GM21528 (cell line): Measurements from ENCODE around the gene FAIM2.

ENCODE experiments used
- ATAC-seq: cut with Tn5 transposase; IDR thresholded peaks from one replicate; pipeline ENCODE4 v1.9.1; 2021; ENCODE audit warnings: mild to moderate bottlenecking, moderate library complexity; ENCODE audit not compliant: unreplicated experiment, low FRiP score

Gene FAIM2

DNA sequence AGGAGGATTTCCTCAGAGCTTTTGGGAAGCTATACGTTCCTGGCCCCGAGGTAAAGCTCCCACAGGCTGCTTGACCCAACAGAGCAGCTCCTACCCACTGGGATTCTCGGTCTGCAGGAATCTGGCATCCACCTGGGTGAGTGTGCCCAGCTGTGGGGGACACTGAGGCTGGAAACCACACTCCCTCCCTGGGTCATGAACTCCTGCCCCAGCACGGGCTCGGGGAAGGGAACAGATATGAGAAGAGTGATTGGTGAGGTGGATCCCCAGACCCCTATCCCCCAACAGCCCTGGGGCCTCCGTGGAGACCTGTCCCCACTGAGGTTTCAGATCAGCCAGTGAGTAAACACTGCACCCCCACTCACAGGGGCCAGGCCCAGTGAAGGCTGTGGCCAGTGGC, 3.3 kb downstream of the FAIM2 start:
- no peak for ATAC-seq

DNA sequence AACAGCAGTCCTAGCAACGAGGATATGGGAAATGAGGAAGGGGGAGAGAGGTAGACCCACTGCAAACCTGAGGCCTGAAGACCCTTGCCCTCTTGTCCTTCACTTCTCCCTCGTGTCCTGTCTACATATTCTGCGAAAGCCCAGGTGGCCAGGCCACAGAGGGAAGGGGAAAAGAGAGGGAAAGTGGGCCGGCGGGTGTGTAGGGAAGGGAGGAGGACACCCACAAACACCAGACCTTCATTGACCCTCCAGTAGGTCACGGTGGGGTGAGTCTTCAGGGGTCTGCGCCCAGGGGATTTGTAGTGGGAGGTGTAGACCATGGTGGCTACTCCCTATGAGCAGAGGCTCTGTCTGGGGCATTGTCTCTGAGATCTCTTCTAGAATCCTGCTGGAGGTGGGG, 3.8 kb downstream of the FAIM2 start:
- no peak for ATAC-seq

DNA sequence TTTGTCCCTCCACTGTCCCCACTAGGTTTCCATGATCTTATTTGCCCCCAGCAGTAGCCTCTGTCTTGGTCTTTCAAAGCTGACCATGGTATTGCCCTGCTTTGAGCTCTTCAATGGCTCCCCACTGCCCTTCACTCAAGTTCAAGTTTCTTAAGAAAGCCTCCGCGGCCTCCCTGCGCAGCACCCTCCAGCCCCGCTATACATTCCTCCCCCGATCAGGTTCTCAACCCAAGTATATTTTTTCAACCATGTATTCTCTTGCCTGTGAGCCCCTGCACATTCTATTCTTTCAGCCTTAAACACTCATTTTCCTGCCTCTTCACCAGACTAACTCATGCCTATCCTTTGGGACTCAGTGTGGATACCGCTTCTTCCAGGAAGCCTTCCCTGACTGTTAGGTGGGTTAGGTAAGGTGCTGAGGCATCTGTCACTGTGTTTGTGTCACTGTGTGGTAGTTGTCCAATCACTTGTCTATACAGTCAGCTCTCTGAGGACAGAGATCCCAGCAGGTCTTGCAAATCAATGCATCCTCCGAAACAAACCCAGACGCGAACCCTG, 4.3 kb downstream of the FAIM2 start:
- no peak for ATAC-seq

GRCh38 chr12:49897276-49897675, 6.4 kb downstream of the FAIM2 start:
- no peak for ATAC-seq

DNA sequence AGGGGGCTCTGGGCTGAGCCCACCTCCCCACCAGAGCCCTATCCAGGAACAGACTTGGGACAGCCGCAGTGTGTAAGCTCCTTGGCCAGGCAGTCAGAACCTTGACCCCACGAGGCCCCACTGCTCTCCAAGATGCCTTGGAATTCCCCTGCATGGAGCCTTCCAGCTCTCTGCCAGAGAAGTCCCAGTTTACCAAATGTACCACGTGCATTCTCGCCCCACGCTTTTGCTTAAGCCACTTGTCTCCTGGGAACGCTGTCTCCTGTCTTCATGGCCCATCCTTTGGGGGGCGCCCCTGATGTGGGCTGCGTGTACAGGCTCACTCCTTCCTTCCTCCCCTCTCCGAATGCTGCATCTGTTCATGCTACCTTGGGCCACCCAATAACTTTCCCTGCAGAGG, 7.9 kb downstream of the FAIM2 start:
- no peak for ATAC-seq

GRCh38 chr12:49894751-49895148, 8.9 kb downstream of the FAIM2 start:
- ATAC-seq, result no peak

DNA sequence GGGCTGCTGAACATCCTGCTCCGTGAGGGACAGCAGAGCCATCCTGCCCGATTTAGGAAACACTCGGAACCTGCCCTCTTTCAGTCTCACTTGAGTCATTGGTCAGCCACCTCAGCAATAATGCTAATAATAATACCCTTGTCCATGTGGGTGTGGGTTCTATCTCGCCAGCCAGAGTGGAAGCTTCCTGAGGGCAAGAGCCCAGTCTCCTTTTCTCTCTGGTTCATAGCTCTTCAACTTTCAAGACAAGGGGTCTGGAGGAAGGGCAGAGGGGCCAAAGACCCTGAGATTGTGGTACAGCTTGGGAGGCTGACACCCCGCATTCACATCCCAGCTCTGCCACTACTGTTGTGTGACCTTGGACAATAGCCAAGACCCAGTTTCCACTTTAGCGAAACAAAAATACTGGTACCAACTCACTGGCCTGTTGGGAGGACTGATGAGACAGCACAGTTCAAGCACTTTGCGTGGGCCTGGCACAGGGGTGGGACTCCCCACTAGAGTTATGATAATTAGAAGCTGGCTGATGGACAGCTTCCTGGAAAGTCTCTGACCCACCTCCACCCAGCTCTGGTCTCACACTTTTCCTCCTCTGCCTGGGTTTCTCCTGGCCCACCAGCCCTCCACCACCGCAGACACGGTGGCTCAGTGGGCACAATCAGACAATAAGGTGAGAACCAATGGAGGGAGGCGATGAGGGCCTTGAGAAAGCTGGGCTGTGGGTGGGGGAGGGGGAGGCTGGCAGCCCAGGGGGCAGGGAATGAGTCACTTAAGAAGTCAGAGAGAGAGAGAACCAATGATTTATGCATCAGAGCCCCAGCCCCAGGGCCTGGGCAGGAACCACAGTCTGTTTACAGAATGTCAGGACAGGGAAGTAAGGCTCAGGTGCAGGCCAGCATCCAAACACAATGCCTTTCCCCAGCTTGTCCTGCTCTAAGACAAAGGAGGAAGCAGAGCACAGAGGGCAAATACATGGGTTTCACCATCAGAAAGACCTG, 9.6 kb downstream of the FAIM2 start:
- ATAC-seq, result no peak

GRCh38 chr12:49892732-49893317, 10.9 kb downstream of the FAIM2 start:
- no peak for ATAC-seq

GRCh38 chr12:49892084-49892731, 11.5 kb downstream of the FAIM2 start:
- ATAC-seq, result no peak

DNA sequence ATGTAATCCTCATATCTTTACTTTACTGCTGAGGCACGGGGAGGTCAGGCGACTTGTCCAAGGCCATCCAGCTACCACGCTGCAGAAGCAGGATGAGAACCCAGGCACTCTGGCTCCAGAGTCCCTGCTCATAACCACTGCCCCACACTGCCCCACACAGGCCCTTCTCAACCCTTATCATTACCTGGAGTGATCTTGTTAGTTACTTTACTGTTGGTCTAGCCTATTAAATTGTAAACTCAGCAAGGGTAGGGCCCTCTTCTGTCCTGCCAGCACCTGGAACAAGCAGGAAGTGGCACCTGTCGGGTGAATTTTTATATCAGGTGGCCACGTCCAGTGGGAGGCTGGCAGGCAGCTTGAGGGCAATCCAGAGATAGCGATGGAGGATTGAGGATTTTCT, 12.2 kb downstream of the FAIM2 start:
- ATAC-seq, result no peak

GRCh38 chr12:49891012-49891411, 12.7 kb downstream of the FAIM2 start:
- no peak for ATAC-seq

- no peak for ATAC-seq
Measured at GRCh38 chr12:49890096-49890461, 13.6 kb downstream of the FAIM2 start.

- ATAC-seq, result no peak
Measured at GRCh38 chr12:49889361-49890095, 14.2 kb downstream of the FAIM2 start.

DNA sequence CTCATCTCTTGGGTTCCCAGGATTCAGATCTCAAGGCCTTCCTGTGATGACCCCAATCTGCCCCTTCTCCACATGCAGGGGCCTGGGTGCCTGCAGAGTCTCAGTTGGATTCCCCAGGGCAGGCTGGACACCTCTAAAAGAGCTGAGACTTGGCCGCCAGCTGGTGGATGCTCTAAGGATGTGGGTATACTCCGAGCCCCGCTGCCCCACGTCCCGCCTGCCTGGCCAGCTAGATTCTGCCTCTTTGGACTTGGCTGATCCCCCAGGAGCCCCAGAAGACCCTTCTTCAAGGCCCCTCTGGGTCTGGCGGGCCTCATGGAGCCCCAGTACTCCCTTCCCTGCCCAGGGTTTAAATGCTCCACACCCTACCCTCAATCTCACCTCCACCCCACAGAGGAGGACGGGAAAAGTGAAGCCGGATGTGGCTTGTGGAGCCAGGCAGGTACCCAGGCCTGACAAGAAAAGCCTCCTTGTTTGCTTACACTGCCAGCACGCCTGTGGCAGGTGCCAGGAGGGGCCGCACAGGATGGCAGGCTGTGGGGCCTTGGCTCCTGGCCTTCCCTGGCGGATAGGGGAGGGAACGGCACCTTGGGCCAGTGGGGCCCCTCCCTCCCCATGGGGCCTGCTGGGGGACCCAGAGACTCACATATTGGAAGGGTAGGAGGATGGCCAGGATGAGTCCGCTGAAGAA, 15.1 kb downstream of the FAIM2 start:
- no peak for ATAC-seq

GRCh38 chr12:49887536-49888401, 15.9 kb downstream of the FAIM2 start:
- no peak for ATAC-seq

DNA sequence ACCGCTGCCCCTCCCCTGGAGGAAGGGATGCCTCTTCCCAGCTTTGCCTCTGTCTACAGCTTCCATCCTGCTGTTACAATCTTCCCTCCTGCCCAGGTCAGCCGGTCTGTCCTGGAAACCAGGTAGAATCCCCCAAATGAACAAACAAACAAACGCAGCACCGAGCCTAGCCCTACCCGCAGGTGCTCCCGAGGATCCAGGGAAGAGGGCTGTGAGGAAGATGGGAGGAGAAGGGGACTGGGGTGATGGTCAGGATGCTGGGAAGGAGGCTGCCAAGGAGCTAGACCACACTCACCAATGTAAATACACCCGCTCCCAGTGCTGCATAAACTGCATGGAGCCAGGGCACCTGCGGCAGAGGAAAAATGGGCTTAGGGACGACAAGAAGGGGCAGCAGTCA, 16.6 kb downstream of the FAIM2 start:
- no peak for ATAC-seq

DNA sequence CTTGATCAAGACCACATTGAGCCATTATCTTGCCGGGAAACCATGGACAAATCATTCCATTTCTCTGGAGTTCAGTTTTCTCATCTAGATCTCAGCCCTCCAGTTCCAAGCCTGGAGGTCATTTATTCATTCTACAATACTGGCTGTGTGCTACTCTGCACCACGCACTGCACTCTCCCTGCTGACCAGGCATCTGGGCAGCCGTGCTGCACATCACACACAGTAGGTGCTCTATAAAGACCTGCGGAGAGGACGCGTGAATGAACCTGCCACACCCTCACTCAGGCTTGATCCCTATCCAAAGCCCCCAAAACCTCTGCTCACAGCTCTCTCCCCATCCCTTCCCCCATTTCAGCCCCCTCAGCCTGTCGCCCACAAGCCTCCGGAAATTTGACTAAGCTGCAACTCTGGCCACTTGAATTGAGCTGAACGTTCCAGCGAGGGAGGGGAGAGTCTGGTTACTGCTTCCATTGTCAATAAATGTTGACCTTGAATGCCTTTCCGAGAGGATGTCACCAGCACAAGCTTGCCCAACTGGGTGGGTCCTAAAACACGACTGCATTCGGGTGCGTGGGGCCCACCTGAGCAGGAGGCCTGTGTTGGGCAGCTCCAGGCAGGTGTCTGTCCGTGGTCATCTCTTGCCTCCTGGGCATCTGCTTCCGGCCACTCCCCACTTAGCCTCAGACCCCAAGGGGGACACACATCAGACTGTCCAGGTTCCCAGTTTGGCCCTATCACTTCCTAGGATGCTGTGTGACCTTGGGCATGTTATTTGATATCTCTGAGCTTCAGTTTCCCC, 17.8 kb downstream of the FAIM2 start:
- ATAC-seq, result no peak

- no peak for ATAC-seq
Measured at GRCh38 chr12:49885118-49885517, 18.6 kb downstream of the FAIM2 start.
